ENCODE results near the gene LRRC2.
"Not testable (repeated sequence)": the region's sequence is repeated elsewhere in the genome, so short reads cannot be mapped to it uniquely, and the experiment has no call there.

Gene LRRC2

DNA sequence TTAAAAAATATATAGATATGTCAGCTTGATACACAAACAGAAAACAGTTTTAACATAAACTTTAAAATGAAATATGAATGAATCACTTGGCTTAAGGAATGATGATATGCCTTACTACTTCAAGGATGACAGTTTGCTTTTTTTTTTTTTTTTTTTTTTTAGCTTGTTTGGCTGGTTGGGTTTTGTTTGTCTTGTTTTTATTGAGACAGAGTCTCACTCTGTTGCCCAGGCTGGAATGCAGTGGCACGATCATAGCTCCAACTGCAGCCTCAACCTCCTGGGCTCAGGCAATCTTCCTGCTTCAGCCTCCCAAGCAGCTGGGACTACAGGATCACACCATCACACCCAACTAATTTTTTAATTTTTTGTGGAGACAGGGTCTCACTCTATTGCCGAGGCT, 14.5 kb downstream of the LRRC2 start:
- DNase-seq = no peak

- DNase-seq = no peak
Observed at GRCh38 chr3:46549989-46550388, 16.1 kb downstream of the LRRC2 start.

- DNase-seq = no peak
Observed at GRCh38 chr3:46549408-46549904, 16.6 kb downstream of the LRRC2 start.

GRCh38 chr3:46548611-46549010, 17.5 kb downstream of the LRRC2 start:
- DNase-seq = not testable (repeated sequence)

DNA sequence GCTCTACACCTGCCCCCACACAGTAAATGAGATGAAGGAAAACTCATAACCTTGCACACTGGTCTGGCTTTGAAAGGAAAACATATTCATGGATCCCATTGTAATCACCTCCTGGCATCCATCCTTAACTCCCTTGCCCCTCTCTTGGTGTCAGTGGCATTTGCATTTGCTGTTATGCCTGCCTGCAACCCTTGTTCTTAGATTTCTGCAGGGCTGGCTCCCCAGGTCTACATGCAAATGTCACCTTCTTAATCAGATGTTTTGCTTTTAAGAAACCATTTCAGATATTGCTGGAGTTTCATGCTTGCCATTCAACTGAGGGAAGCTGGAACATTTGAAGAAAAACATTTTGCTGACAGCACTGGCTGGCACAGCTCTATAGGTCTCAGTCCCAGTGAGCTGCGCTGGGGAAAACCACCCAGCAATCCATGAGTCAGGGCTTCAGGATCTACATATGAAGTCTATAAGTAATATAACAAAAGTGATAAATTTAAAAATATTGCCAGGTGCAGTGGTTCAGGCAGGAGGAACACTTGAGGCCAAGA, 19.1 kb downstream of the LRRC2 start:
- DNase-seq = no peak

GRCh38 chr3:46545818-46546630, 20.1 kb downstream of the LRRC2 start:
- DNase-seq = no peak

GRCh38 chr3:46544771-46545503, 21.2 kb downstream of the LRRC2 start:
- no peak for DNase-seq

- DNase-seq = no peak
Observed at GRCh38 chr3:46542801-46543201, 23.3 kb downstream of the LRRC2 start.

- no peak for DNase-seq
Observed at GRCh38 chr3:46542344-46542743, 23.8 kb downstream of the LRRC2 start.

GRCh38 chr3:46541835-46542234, 24.3 kb downstream of the LRRC2 start:
- DNase-seq = no peak

DNA sequence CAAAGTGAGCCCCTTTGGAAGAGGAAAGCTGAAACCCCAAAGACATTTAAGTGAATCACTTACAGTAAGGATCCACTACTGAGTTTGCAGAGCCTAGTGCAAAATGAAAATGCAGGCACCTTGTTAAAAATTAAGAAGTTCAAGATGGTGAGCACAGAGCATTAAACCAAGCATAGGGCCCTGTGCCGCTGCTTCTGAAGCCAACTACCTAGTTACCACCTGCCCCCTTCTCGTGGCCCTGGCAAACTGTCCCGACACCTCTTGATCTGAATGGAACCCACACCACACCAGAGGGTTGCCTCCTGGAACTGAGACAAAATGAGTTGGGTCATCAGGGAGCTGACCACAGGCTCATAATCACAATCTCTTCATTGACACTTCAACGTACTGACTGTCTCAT, 25.6 kb downstream of the LRRC2 start:
- DNase-seq = no peak

GRCh38 chr3:46539443-46540005, 26.6 kb downstream of the LRRC2 start:
- DNase-seq = no peak

DNA sequence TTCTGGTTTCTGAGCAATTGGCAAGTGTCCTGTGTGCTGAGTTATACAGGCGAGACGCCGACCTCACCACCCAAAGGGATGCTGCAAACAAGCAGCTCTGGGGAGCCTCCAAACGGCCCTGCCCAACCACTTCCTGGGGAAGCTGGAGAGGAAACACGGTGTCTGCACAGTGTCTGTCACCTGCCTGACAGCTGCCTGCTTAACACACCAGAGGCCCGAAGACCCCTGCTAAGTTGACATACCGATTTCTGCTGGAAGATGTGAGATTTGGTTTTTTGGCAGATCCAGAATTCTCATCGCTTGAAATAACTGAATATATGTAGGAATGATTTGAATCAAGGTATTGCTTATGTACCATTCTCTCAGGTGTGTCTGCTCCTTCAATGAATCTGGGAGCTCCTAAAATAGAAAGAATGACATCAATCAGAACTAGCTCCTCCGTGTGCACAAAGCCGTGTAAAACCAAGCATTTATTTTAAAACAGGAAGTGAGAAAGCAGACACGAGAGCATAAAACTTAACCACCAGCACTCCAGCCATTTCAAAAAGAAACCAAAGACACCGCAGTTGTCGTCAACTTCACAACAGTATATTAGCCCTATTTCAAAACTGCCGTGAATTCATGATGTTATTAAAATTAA, 27.2 kb downstream of the LRRC2 start:
- DNase-seq = peak; percentile 62

GRCh38 chr3:46538425-46538802, 27.7 kb downstream of the LRRC2 start:
- DNase-seq = not testable (repeated sequence)

GRCh38 chr3:46537779-46538178, 28.3 kb downstream of the LRRC2 start:
- no peak for DNase-seq

DNA sequence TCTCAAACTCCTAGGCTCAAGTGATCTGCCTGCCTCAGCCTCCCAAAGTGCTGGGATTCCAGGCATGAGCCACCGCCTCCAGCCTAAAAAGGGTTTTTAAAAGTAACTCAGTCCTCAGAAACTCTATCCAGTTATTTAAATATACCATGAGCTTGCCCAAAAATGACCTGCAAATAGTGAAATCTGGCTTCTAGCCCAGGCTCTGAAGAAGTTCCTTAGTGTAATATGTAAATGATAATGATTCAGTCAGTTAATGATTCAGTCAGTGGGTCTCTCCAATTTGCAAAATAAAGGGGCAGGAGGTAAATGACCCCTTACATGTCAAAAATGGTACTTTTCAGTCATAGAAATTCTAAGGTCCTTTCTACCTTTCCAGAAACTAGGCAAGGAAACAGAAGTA, 28.8 kb downstream of the LRRC2 start:
- DNase-seq = no peak

GRCh38 chr3:46536758-46537157, 29.3 kb downstream of the LRRC2 start:
- no peak for DNase-seq

- DNase-seq = no peak
Observed at GRCh38 chr3:46535746-46536145, 30.4 kb downstream of the LRRC2 start.

GRCh38 chr3:46533091-46533490, 33.0 kb downstream of the LRRC2 start:
- DNase-seq = no peak

DNA sequence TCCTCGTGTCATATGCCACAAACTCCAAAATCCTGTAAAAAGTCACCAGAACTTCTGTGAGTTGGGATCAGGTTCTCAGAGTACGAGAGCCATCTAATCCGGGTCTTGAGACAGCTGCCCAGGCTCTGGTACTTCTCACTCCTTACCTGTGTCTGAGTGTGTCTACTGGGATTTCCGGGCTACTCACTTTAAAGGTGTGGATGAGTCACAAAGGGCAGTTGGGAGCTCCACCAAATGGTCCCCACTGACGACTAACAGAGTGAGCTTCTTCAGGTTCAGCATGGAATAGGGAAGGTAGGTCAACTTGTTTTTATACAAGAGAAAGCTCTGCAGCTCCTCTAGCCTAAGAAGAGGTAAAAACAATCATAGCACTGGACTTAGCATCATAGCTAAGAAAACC, 38.9 kb downstream of the LRRC2 start:
- no peak for DNase-seq

- no peak for DNase-seq
Observed at GRCh38 chr3:46524832-46525231, 41.3 kb downstream of the LRRC2 start.

DNA sequence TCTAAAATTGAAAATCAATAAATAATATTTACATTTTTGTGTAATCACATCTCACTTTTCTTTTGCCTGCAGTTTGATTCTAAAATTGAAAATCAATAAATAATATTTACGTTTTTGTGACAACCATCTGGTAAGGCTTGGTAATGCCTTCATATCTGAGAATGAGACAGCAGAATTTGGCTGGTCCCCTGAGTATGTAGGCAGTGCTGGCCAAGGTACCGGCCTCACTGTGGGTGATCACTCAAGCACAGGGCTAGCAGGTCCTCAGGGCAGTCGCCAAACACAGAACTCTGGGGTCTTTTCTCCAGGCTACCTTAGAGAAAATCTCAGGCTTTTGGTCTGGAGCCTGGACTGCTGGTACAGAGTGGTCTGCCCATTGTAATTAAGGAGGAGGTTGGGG, 42.1 kb downstream of the LRRC2 start:
- no peak for DNase-seq

DNA sequence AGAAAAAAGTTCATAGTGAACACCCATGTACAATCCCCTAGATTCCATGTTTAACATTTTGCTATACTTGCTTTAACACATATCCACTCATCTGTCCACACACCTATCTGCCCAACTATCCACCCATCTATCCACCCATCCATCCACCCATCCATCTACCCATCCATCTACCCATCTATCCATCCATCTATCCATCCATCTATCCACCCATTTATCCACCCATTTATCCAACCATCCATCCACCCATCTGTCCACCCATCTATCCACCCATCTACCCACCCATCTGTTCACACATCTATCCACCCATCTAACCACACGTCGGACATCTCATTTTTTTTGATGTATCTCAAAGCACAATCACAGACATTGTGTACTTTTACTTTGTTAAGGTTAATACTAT, 42.5 kb downstream of the LRRC2 start:
- no peak for DNase-seq

Measured in activated CD4-positive, CD25-positive, alpha-beta regulatory T cell treated with anti-CD3 and anti-CD28 coated beads, Interleukin-2, amount 50 U/mL, for 72 hours (primary cell).